Right lobe of liver (tissue), 6 donors: ENCODE measurements around the gene SCYL1. TPM values are rescaled to one million over a fixed set of nuclear protein-coding genes. Genes with fewer than 3 reads are reported as not detected.

Source experiments
- ATAC-seq, 4 donors: fragments of 200-7000 bp; cut with Tn5 transposase; one replicate each; pipeline ENCODE4 v1.9.1; 2020; ENCODE audit warnings: mild to moderate bottlenecking in 4 of 4, moderate library complexity in 4 of 4
- DNase-seq, 3 donors: peaks; one replicate each; pipeline ENCODE4 v3.0.0-alpha.2; 2020
- H3K27ac ChIP-seq, 3 donors: fragments of 200-600 bp; one replicate each; pipeline ENCODE4 v1.8.0; 2022
- H3K27me3 ChIP-seq, 2 donors: fragments of 200-600 bp; one replicate each; pipeline ENCODE4 v1.8.0; 2022
- H3K36me3 ChIP-seq, 4 donors: fragments of 200-600 bp; sonication (generic) in 1 of 4; one replicate each; pipeline versions ENCODE4 v1.5.1 to v1.8.0; 2017 to 2022; ENCODE audit warnings: control low read depth in 1 of 4
- H3K4me1 ChIP-seq, 4 donors: fragments of 200-600 bp; sonication (generic) in 1 of 4; one replicate each; pipeline versions ENCODE4 v1.5.1 to v1.8.0; 2017 to 2022; ENCODE audit warnings: control low read depth in 1 of 4
- H3K4me3 ChIP-seq, 3 donors: fragments of 200-600 bp; one replicate each; pipeline ENCODE4 v1.8.0; 2022
- H3K9me3 ChIP-seq, 4 donors: fragments of 200-600 bp; sonication (generic) in 1 of 4; one replicate each; pipeline versions ENCODE4 v1.5.1 to v1.8.0; 2017 to 2022; ENCODE audit warnings: control low read depth in 1 of 4
- CTCF ChIP-seq, 4 donors: fragments of 200-600 bp in 3 of 4; fragments of 450-650 bp in 1 of 4; IDR thresholded peaks; one replicate each; pipeline versions ENCODE4 v1.5.1 to v1.8.0; 2016 to 2022; ENCODE audit warnings: antibody characterized with exemption in 4 of 4, mild to moderate bottlenecking in 2 of 4
- POLR2A ChIP-seq: fragments of 450-650 bp; IDR thresholded peaks from one replicate; pipeline ENCODE4 v1.6.1; 2017; ENCODE audit warnings: antibody characterized with exemption, mild to moderate bottlenecking
- WGBS: methylation state at CpG from one replicate; pipeline ENCODE4 v1.1.6; 2018; ENCODE audit warnings: low coverage, low lambda C conversion rate; ENCODE audit not compliant: insufficient coverage; ENCODE audit errors: missing lambda C conversion rate; 5-methylcytosine and 5-hydroxymethylcytosine counted together
- intact Hi-C, 2 donors: fragments of 100-400 bp; cut with DNase I; formaldehyde crosslinking; loops; one replicate each; pipeline versions ENCODE4 v1.11.2 to v1.14.1; 2022
- total RNA-seq, 6 experiments: library from RNA; depleted of rRNA in 2 of 6; stranded (reverse); fragments of >200 nt in 2 of 6; fragmentation: NEBNext Ultra II Directional in 3 of 6; extraction: Animal tissue kit (Norgen Biotek cat#: 25700) in 3 of 6; gene quantifications; one replicate each; pipeline versions ENCODE4 v1.1.0 to v1.2.4, GENCODE V29; 2016 to 2023
- donor health status: DM: no; HTN: yes; CAD: no.
- donor health status: DM: no; HTN: no; CAD: no.
- donor health status: DM: no; HTN: no; CAD: no.
- donor health status: DM: no; HTN: yes; CAD: no.
- donor health status: DM: no; HTN: yes; CAD: no.

The SCYL1 gene
- total RNA-seq, 6 experiments from 2014 or later = 51.3 to 82.3 (median 57.0) TPM

DNA sequence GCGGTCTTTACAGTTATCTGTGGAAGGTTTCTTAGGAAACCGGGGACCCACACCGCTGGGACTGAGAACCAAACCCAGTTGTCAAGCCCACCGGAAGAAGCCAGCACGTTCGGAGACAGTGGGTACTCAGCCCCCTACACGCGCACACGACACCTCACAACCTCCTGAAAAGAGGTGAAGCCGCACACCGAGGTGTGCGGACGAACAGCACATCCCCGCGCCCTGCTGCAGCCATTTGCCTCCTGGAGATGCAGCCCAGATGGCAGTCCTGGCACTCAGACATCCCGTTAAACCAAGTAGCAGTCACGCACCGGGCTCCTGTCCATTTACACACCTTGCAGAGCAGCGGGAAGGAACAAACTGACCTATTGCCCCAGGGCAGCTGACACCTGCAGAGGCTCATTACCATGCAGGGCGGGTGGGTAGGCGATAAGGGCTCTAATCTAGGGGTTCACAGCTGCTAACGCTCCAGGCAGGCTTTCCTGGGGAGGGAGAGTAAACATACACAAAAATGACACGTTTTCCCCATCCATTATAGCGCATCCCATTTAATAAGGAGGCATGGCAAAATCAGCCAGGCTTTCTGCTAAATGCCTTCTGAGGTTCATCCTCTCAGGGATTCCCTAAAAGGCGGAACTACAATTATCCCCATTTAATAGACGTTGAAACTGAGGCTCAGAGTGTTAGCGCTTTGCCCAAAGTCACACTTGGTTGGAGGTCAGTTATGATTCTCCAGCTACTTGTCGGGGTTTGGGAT is 50.1 kb downstream of the SCYL1 start:
- peaks cover 0 to 48% (median 15%) of the 10 kb centered on the region in 4 donors for H3K4me1 ChIP-seq
- no peaks in the 10 kb centered on the region for H3K36me3 ChIP-seq
- intact Hi-C loops = loop anchor here (5.0 kb wide), 2 partner anchors 33 to 38 kb away; no protein-coding TSS in a partner anchor
- TF ChIP-seq POLR2A = no peak
- TF ChIP-seq CTCF (IDR thresholded peaks at IDR 0.05) = no peak
- ATAC-seq (peak in 2 of 4 donors; percentile 0 to 1), DNase-seq (peak in 1 of 3 donors; percentile 58)
- peak overlapping the region; percentile 58 to 82 (median 68) for H3K27ac ChIP-seq
- no peaks in the 10 kb centered on the region for H3K27me3 ChIP-seq
- WGBS = 10% methylated on average over 15 of the region's 28 CpGs
- no peaks in the 10 kb centered on the region for H3K9me3 ChIP-seq
- peak overlapping the region; percentile 53 to 70 (median 55) for H3K4me3 ChIP-seq

- intact Hi-C loops = loop anchor here in 1 of 2 donors (5.0 kb wide), 1 partner anchor 33 kb away; no protein-coding TSS in a partner anchor
- H3K27me3 ChIP-seq = no peaks in the 10 kb centered on the region
- H3K4me1 ChIP-seq = peaks cover 0 to 48% (median 15%) of the 10 kb centered on the region in 4 donors
- peak; percentile 30 for TF ChIP-seq POLR2A
- TF ChIP-seq CTCF (IDR thresholded peaks at IDR 0.05) = no peak
- ATAC-seq = peak; percentile 19 to 52 (median 36)
- peak in 2 of 3 donors; percentile 82 to 87 for DNase-seq
- no peaks in the 10 kb centered on the region for H3K9me3 ChIP-seq
- H3K4me3 ChIP-seq = peak within 1 kb of the TSS; percentile 55 to 70 (median 70)
- H3K27ac ChIP-seq = peak within 1 kb of the TSS; percentile 58 to 88 (median 68)
- H3K36me3 ChIP-seq = no peaks in the 10 kb centered on the region
- 2% methylated on average over 9 of the region's 69 CpGs for WGBS
Measured at GRCh38 chr11:65575568-65576231, 50.8 kb downstream of the SCYL1 start, which contains the start of gene EHBP1L1. EHBP1L1 (plus strand) TSS chr11:65576053; CDS start chr11:65576303, 250 bp downstream.

DNA sequence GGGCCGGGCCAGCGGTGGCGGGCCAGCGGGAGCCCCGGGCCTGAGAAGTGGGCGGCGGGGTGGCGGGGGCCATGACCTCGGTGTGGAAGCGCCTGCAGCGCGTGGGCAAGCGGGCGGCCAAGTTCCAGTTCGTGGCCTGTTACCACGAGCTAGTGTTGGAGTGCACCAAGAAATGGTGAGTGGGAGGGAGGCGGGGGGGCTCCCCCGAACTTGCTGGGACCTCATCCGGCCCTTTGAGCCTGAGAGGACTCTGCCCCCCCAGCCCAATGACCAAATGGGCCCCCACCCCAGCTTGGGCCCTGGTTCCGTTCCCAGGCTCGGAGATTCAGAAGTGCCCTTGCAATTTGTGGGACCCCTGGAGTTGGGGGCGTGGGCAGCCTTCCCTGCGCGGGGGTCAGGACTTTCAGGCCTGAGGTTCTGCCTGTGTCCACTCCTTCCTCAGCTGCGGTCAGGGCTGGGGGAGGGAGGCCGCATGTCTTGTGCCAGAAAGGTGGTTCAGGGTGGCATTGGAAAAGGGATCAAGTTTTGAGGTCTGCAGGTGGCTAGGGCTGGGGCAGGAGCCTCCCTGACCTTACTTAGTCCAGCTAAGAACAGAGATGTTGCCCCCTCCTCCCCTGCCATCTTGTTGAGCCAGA is 51.5 kb downstream of the SCYL1 start:
- peaks cover 0 to 42% (median 12%) of the 10 kb centered on the region in 4 donors for H3K4me1 ChIP-seq
- H3K9me3 ChIP-seq = no peaks in the 10 kb centered on the region
- intact Hi-C loops = loop anchor here in 1 of 2 donors (5.0 kb wide), 1 partner anchor 34 kb away; no protein-coding TSS in a partner anchor
- ATAC-seq (no peak), DNase-seq (no peak)
- WGBS = 10% methylated on average over 11 of the region's 26 CpGs
- H3K27me3 ChIP-seq = no peaks in the 10 kb centered on the region
- H3K36me3 ChIP-seq = no peaks in the 10 kb centered on the region
- peak overlapping the region; percentile 55 to 70 (median 70) for H3K4me3 ChIP-seq
- peak overlapping the region; percentile 31 to 88 (median 68) for H3K27ac ChIP-seq
- TF ChIP-seq POLR2A = no peak
- no peak for TF ChIP-seq CTCF (IDR thresholded peaks at IDR 0.05)
